ENCODE results near the gene SNX11.

Gene SNX11

DNA sequence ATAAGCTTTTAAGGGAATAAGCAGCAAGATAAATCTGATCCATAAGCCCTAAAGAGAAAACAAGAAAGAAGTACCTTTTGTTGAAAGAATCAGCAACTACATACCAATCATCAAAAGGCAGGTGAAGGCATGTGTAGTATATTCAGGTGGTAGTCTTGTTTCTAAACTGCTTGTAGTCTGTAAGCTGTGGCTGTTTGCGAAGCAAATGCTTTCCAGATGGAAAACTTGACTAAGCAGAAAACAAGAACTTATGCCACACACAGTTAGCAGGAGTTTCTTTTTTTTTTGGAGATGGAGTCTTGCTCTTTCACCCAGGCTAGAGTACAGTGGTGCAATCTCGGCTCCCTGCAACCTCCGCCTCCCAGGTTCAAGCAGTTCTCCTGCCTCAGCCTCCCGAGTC is 12.0 kb upstream of the SNX11 start:
- DNase-seq (ENCODE audit: low read depth in 3 of 3) = no peak

DNA sequence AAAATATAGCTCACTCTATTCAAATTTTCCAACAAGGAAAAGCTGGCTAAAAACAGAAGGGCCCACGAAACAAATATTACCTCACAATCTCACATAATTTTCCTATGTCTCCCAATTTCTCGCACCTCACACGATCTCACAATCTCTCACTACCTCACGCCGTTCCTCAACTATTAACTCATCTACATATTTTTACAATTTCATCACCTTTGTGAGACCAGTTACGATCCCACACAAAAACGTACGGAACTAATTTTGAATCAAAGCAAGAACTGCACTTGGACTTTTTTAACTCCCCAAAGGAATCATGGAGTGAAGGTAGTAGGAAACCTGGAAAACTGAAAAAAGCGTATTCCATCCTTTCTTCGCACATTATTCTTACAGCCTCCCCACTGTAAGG is 7.4 kb upstream of the SNX11 start:
- no peak for DNase-seq (ENCODE audit: low read depth in 3 of 3)

DNA sequence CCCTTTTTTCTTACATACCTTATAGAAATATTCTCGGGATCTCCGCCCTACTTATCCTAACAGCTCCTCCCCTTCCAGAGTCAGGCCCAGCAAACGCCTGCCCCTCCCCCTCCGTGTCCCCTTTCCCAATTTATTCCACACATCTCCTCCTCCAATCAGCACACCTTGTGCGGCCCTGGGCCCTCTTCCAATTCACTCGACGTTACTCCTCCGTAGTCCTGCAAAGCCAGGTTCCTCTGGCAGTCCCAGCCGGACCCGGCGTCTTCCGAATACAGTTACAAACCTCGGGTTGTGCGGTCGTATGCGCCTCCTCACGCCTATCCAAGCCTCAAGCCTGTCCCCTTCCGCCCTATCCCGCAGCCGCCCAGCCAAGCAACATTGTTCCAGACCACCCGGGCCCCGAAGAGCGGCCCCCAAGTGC is 7.0 kb upstream of the SNX11 start:
- no peak for DNase-seq (ENCODE audit: low read depth in 3 of 3)

DNA sequence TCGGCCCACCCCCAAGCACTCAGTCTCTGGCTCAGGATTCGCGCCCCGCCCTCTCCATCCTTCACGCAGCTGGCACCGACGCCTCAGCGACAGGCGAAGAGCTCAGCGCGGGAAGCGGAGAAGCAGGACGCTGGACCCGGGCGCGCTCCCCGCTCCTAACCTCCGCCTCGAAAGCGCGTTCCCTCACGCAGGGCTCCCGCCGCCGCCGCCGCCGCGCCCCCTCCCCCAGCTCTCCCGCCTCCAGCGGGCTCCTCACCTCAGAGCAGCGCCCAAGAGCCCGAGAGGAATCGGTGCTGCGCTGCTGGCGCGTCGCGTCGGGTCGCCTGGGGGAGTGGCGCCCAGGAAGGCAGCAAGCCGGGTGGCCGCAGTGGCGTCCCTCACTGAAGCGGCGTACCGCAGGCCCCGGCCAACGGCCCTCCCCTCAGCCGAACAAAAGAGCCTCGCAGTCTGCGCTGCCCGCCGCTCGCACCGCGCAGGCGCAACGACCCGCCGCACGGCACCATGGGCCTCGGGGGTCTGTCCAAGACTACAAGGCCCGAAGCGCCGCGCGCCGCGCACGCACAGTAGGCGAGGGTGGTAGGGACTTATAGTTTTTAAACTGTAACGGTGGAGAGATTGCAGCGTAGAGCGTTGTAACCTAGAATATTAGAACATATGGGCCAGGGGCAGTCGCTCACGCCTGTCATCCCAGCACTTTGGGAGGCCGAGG is 6.4 kb upstream of the SNX11 start, which contains the start of gene CBX1:
Gene CBX1, minus strand, starts transcription at position 467 of the 709 bp plus-strand sequence. CDS start 24,474 bp downstream, outside the sequence.
- DNase-seq (ENCODE audit: low read depth in 3 of 3) = peak; percentile 81 to 86 (median 86)

DNA sequence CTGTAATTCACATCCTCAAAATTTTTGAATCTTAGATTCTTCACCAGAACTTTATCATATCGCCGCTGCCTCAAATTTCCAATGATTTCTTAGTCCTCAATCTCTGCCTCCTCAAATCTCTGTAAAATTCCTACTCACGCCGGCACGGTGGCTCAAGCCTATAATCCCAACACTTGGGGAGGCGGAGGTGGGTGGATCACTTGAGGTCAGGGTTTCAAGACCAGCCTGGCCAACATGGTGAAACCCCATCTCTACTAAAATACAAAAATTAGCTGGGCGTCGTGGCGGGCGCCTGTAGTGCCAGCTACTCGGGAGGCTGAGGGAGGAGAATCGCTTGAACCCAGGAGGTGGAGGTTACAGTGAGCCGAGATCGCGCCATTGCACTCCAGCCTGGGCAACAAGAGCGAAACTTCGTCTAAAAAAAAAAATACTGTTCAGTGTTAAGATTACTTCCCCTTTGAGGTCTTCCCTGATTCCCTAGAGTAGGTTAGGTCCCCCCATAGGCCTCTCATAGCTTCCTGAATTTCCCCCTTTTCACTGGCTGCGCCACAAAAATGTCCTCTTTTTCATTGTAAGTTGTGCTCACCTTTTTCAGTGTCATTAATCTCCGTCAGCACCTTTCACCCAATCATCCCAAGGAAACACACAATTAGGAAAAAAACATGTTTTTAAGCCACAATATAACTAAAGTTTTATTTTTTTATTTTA is 5.4 kb upstream of the SNX11 start:
- no peak for DNase-seq (ENCODE audit: low read depth in 3 of 3)

DNA sequence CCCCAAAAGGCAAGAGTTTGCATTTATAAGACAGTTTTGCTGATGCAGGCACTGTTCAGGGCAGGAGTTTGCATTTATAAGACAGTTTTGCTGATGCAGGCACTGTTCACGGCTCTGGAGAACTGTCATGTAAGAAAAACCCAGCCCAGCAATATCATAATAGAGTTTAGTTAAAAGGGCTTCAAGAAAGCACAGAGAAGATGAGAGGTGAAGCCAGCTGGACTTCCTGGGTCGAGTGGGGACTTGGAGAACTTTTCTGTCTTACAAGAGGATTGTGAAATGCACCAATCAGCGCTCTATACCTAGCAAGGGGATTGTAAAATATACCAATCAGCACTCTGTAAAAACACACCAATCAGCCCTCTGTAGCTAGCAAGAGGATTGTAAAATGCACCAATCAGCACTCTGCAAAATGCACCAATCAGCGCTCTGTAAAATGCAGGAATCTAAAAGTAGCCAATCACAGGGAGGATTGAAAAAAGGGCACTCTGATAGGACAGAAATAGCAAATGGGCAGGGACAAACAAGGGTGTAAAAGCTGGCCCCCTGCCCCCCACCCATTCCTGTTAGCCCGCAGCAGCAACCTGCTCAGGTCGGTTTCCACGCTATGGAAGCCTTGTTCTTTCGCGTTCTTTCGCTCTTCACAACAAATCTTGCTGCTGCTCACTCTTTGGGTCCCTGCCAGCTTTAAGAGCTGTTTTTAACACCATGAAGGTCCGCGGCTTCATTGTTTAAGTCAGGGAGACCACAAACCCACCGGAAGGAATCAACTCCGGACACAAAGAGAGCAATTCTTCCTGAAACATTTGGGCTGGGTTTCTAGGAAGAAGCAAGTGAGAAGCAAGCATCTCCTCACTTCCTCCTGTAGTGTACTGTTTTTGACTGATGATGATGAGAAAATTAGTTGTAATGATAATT is 4.5 kb upstream of the SNX11 start:
- no peak for DNase-seq (ENCODE audit: low read depth in 3 of 3)

DNA sequence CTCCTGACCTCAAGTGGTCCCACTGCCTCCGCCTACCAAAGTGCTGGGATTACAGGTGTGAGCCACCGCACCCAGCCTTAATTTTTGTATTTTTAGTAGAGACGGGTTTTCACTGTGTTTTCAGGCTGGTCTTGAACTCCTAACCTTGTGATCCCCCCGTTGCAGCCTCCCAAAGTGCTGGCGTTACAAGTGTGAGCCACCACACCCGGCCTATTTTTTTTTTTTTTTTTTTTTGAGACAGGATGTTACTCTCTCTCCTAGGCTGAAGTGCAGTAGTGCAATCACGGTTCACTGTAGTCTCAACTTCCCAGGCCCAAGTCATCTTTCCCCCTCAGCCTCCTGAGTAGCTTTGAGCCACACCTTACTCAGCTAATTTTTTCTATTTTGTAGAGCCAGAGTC is 3.1 kb upstream of the SNX11 start:
- DNase-seq (ENCODE audit: low read depth in 3 of 3) = no peak

DNA sequence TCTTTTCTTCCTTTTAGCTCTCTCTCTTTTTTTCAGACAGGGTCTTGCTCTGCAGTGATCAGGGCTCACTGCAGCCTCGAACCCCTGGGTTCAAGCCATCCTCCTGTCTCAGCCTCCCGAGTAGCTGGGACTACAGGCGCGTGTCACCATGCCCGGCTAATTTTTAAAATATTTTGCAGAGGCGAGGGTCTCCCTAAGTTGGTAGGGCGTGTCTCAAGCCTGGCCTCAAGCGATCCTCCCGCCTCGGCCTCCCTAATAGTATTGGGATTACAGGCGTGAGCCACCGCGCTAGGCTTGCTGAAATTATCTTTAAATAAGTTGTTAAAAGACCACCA is 797 bp upstream of the SNX11 start:
- no peak for DNase-seq (ENCODE audit: low read depth in 3 of 3)

DNA sequence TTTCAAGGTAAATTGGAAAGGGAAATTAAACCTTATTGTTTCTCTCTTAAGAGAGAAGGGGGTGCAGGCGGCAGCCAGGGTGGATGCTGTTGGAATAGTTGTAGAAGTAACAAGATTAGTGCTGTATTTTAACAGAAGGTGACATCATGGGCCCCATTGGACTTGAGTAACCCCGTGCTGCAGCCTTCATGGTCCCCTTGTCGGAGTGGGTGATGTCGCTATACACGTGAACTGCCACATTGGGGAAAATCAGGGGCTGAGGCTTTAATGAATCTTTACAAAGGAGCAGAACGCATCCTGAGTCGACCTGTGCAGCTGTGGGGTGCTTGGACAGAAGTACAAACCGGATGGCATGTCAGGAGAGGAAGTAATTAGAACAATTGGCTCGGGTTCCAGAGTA is 3.2 kb downstream of the SNX11 start:
- DNase-seq (ENCODE audit: low read depth in 3 of 3) = no peak

DNA sequence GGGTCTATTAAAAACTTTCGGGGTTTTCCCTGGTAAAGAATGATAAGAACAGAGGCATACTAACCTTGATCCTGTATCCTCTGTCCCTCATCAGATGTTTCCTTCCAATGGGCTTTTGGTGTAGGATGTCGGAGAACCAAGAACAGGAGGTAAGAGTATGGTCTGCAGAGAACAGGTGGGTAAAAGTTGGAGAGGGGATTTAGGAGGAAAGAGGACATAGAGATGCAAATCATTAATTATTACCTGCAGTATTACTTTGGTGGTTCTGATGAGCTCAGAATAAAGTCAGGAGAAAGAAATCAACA is 4.3 kb downstream of the SNX11 start:
- DNase-seq (ENCODE audit: low read depth in 3 of 3) = no peak

DNA sequence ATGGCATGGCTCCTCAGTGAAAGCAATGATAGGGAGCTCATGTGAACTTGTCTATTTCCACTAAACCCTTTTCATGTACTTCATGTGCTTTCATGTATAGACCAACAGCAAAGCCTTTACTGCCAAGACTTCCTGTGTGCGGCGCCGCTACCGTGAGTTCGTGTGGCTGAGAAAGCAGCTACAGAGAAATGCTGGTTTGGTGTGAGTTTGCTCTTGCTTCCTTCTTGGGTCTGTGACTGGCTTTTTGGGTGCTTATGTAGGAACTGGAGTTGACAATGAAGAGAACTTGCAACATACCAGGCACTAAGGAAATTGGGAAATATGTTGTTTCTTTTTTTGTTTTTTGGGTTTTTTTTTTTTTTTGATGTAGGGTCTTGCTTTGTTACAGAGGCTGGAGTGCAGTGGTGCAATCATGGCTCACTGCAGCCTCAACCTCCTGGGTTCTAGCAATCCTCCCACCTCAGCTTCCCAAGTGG is 5.7 kb downstream of the SNX11 start:
- peak in 1 of 3 experiments; percentile 26 for DNase-seq (ENCODE audit: low read depth in 3 of 3)

DNA sequence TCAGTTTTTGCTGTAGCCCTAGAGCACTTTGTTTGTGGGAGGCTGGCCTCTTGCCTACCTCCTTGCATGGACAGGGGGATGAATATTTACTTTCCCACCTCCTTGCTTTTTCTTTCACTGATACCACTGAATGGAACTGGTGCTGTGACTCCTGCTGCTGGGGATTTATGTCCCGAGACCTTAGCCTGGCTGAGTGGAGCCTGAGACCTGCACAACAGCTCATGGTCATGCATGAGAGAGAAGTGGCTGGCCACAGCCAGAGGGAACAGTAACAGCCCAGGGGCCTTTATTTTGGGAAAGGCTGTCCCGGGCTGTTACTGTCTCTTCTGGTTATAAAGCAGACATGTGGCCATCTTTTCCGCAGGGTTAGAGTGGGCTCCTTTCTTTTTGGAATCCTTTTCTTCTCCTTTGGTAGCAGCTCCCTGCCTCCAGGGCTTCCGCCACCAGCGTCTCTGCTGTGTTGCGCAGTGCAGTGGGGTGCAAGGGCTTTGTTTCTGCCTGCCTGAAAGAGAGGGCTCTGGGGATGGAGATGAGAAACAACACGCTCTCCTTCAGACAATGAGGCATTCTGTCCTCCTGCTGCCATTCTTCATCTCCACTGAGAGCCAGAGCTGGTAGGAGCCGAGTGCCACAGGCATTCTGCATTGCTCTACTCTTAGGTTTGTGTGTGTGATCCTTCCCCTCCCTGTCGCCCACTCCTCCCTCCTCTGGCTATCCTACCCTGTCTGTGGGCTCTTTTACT is 14.5 kb downstream of the SNX11 start:
- no peak for DNase-seq (ENCODE audit: low read depth in 3 of 3)

DNA sequence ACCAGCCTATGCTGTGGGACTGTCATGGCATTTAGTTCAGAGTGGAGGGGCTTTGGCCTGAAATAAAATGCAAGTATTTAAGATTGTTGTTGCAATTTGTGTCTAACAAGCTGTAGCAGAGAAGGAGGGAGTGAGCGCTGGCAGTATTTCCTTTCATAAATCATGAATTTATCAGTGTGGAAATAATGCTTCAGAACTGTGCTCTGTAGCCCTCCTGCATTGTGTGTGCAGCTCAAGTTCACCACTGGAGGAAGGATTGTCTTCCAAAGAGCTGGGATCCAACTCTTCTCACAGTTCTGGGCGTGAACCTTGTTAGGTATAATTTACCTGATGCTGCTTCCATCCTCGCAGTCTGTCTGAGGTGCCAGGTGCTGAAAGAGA is 15.1 kb downstream of the SNX11 start:
- DNase-seq (ENCODE audit: low read depth in 3 of 3) = no peak

DNA sequence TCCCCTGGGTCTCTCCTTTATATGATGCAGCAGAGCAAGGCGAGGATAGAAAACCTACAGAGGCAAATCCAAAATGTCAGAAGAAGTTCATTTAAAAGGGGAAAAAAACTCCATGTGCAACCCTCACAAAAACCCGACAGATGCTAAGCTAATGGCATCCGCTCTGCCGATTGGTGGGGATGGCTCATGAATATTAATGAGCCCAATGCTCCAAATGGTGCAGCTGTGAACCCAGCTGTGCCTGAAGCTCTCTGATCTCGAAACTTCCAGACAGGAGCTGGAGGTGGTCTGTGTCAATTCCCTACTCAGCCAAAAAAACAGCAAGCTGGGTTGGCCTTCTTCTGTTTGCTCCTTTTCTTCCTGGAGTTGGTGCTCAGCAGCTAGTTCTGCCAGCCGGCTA is 15.5 kb downstream of the SNX11 start:
- no peak for DNase-seq (ENCODE audit: low read depth in 3 of 3)

DNA sequence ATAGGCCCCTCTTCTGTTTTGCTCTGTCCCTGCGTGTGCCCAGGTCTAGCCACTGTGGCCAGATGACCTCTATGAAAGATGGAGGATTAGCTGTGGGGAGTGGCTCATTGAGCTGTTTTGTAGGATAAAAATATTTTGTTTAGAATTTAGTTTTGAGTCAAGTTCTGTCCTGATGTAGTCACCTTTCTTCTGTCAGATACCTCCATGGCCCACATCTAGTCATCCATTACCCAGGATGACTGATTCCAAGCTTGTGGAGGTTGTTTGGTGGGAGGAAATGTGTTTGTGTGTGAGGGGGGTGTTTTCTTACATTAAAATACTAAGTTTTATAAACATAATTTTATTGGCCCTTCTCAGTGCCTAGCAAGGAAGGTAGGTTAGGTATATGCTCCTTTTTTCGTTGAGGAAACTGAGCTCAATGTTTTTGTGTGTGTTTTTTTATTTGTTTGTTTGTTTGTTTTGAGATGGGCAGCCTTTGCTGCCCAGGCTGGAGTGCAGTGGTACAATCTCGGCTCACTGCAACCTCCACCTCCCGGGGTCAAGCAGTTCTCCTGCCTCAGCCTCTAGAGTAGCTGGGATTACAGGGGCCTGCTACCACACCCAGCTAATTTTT is 16.3 kb downstream of the SNX11 start:
- DNase-seq (ENCODE audit: low read depth in 3 of 3) = no peak

DNA sequence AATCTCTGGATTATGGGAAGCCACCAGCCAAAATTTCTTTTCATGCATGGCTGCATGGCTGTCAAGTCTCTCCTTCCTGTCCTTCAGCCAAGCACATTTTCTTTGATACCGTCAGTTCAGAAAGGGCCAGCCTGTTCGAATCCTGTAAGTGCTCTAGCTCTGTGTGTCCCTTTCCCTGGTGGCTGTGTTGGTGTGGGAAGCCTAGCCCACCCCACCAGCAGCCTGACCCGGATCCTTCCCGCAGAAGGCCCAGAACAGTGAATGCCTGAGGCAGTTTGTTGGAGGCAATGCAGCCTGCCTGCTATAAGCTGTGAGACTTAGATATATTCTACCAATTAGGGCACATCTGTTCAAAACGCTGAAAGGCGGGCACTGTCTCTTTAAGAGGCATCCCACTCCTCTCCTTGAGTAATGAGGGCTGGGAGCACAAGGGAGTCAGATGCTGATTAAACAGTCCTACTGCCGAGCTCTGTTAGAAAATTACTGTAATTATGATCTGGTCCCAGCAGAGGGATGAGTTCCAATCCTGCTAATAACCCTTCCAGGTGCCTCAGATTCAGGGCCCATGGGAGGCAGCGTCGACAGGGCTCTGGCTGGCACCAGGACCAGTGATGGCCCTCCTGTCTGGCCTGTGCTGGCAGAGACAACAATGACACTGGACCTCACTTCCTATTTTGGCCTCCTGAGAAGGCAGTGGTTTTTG is 18.4 kb downstream of the SNX11 start:
- no peak for DNase-seq (ENCODE audit: low read depth in 3 of 3)

DNA sequence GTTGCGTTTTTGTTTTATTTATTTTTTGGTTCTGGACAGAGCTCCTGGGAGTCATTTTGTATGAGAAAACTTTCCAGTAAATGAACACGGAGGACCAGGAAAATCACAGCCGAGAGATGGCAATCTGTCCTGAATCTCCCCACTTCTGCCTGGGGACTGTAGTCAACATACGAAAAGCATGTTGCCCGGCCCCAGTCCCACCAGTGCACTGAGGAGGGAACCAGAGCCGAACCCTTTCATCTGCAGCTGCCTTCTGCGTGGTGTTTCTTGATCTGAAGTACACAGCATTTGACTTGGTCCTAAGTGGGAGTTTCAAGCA is 18.9 kb downstream of the SNX11 start:
- no peak for DNase-seq (ENCODE audit: low read depth in 3 of 3)

DNA sequence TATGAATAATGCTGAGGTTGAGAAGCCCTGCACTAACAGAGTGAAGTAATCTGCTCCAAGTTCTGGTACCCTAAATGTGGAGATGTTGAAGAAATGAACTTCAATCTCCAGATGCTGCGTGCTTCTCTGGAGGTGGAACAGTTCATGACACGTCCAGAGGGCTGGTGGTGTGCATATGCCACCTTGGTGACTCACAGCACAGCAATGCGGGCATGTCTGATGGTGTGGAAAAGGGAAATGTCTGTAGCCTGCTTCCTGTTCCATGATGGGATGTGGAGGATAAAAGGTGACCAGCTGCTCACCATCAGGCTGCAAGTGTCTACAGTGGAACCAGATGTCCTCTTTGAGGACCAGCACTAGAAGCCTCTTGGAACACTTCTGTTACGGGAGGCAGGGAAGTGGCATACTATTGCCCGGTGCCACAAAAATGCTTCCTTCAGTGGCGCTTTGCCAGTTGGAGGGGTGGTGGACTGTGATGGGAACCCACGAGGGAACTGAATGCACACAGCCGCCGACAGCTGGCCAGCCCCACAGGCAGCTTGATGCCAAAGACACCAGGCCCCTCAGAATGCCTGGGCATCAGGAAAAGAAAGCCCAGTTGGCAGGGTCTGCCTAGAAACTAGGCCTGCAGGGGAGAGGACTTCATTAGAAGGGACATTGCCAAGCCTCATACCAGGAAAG is 19.9 kb downstream of the SNX11 start:
- DNase-seq (ENCODE audit: low read depth in 3 of 3) = no peak

DNA sequence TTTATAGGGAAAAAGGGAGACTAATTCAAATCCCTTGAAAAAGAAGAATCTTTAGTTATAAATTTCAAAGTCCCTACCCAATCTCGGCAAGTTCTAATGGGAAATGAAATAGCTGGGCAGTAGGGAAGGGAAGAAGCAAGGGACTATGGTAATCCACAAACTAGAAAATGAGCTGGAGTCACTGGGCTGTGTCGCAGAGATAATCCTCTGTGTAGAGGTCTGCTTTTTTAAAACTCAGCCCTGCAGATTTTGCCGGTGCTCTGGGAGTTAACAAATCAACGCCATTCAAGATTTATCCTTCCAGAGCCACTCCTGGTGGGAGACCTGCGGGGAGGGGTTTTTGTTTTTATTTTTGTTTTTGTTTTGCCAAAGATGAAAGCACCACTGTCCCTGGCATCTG is 20.8 kb downstream of the SNX11 start:
- no peak for DNase-seq (ENCODE audit: low read depth in 3 of 3)

DNA sequence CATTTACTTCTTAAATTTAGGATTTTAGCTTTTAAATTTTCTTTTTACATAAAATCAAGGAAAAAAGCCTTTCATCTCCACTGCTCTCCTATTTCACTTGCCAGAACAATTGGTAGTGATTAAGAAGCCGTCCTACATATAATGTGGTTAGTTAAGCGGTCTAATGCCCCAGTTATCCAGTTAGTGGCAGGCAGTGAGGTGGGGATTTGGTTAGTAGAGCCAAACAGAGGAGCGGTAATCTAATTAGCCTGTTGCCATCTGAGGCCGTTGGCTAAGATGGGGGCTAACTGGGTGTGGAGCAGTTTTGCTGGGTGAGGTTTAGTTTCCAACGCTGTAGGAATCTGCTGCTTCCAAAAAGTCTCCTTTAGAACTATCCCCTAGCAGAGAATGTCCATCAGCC is 22.4 kb downstream of the SNX11 start:
- no peak for DNase-seq (ENCODE audit: low read depth in 3 of 3)
